CD14-positive monocyte (primary cell): ENCODE results near the gene MYCBP2. TPM values are rescaled to one million over a fixed set of nuclear protein-coding genes. Genes with fewer than 3 reads are reported as not detected.

Experiments used
- DNase-seq, 3 donors: peaks; one replicate each; pipeline ENCODE4 v3.0.0-alpha.2; 2011 to 2022
- H2AFZ ChIP-seq: 2 replicates; pipeline ENCODE4 v1.6.0; 2012; ENCODE audit warnings: mild to moderate bottlenecking, low read depth, low read length, inconsistent platforms; ENCODE audit not compliant: insufficient read depth, poor library complexity, severe bottlenecking
- H3K27ac ChIP-seq, 2 donors: 1 replicate in 1 of 2; 2 replicates in 1 of 2; pipeline ENCODE4 v1.5.1; 2012 to 2013; ENCODE audit warnings: low read length in 2 of 2, control low read depth in 1 of 2, inconsistent platforms in 1 of 2, low read depth in 1 of 2, mild to moderate bottlenecking in 1 of 2
- H3K27me3 ChIP-seq, 2 donors: one replicate each; pipeline versions ENCODE4 v1.6.0 to v1.6.1; 2011 to 2013; ENCODE audit warnings: low read length in 2 of 2; ENCODE audit not compliant: control insufficient read depth in 2 of 2, insufficient read depth in 2 of 2
- H3K36me3 ChIP-seq, 2 donors: replicated peaks in 1 of 2; 1 replicate in 1 of 2; 2 replicates in 1 of 2; pipeline versions ENCODE4 v1.5.1 to v1.6.1; 2012 to 2013; ENCODE audit warnings: low read length in 2 of 2, control low read depth in 1 of 2, inconsistent platforms in 1 of 2, mild to moderate bottlenecking in 1 of 2; ENCODE audit not compliant: insufficient read depth in 2 of 2, control insufficient read depth in 1 of 2
- H3K4me1 ChIP-seq, 2 donors: 1 replicate in 1 of 2; 2 replicates in 1 of 2; pipeline versions ENCODE4 v1.5.1 to v1.6.1; 2012 to 2013; ENCODE audit warnings: low read length in 2 of 2, control low read depth in 1 of 2, inconsistent platforms in 1 of 2, mild to moderate bottlenecking in 1 of 2, moderate library complexity in 1 of 2; ENCODE audit not compliant: insufficient read depth in 2 of 2, control insufficient read depth in 1 of 2
- H3K4me2 ChIP-seq: replicated peaks from 2 replicates; pipeline ENCODE3; 2012; ENCODE audit warnings: low read length, moderate library complexity, mild to moderate bottlenecking; ENCODE audit not compliant: poor library complexity, severe bottlenecking; ENCODE audit errors: extremely low read depth
- H3K4me3 ChIP-seq, 3 experiments: fragments of 200-600 bp in 1 of 3; sonication (generic) in 1 of 3; replicated peaks in 1 of 3; 1 replicate in 2 of 3; 2 replicates in 1 of 3; pipeline ENCODE4 v1.5.1; 2011 to 2013; ENCODE audit warnings: low read length in 3 of 3, mild to moderate bottlenecking in 3 of 3, control low read depth in 2 of 3, low read depth in 2 of 3, inconsistent platforms in 1 of 3, moderate library complexity in 1 of 3
- H3K79me2 ChIP-seq: 2 replicates; pipeline ENCODE4 v1.6.0; 2012; ENCODE audit warnings: mild to moderate bottlenecking, control low read depth, inconsistent platforms, low read length, moderate library complexity; ENCODE audit not compliant: insufficient read depth
- H3K9ac ChIP-seq: 2 replicates; pipeline ENCODE4 v1.6.0; 2017; ENCODE audit warnings: low read length, mild to moderate bottlenecking; ENCODE audit not compliant: insufficient read depth, poor library complexity, severe bottlenecking
- H3K9me3 ChIP-seq, 2 donors: replicated peaks in 1 of 2; 1 replicate in 1 of 2; 2 replicates in 1 of 2; pipeline versions ENCODE4 v1.5.1 to v1.6.1; 2012 to 2013; ENCODE audit warnings: low read length in 2 of 2, control low read depth in 1 of 2; ENCODE audit not compliant: control insufficient read depth in 1 of 2, insufficient read depth in 1 of 2
- H4K20me1 ChIP-seq: 2 replicates; pipeline ENCODE4 v1.6.0; 2012; ENCODE audit warnings: mild to moderate bottlenecking, low read length, control low read depth, moderate library complexity; ENCODE audit not compliant: insufficient read depth
- H3K27ac Mint-ChIP-seq, 7 donors: one replicate each; pipeline ENCODE4 v1.8.0; 2020; ENCODE audit warnings: mild to moderate bottlenecking in 7 of 7, mixed read lengths in 7 of 7, moderate library complexity in 6 of 7, inconsistent platforms in 2 of 7
- H3K27me3 Mint-ChIP-seq, 3 donors: one replicate each; pipeline ENCODE4 v1.8.0; 2021 to 2022; ENCODE audit warnings: low read depth in 3 of 3, mild to moderate bottlenecking in 3 of 3, mixed read lengths in 3 of 3, moderate library complexity in 3 of 3, inconsistent platforms in 1 of 3
- H3K36me3 Mint-ChIP-seq, 2 donors: one replicate each; pipeline ENCODE4 v1.8.0; 2020; ENCODE audit warnings: mixed read lengths in 2 of 2, inconsistent platforms in 1 of 2, mild to moderate bottlenecking in 1 of 2
- H3K4me1 Mint-ChIP-seq: one replicate; pipeline ENCODE4 v1.8.0; 2020; ENCODE audit warnings: mild to moderate bottlenecking, mixed read lengths
- H3K4me3 Mint-ChIP-seq, 2 donors: one replicate each; pipeline ENCODE4 v1.8.0; 2020; ENCODE audit warnings: mild to moderate bottlenecking in 2 of 2, mixed read lengths in 2 of 2, moderate library complexity in 1 of 2
- H3K9me3 Mint-ChIP-seq, 7 donors: one replicate each; pipeline ENCODE4 v1.8.0; 2020 to 2022; ENCODE audit warnings: mixed read lengths in 7 of 7, mild to moderate bottlenecking in 6 of 7, moderate library complexity in 6 of 7, inconsistent platforms in 2 of 7
- WGBS: methylation state at CpG from one replicate; pipeline ENCODE4 v1.1.5; 2013; ENCODE audit warnings: missing lambda C conversion rate; ENCODE audit not compliant: insufficient coverage; 5-methylcytosine and 5-hydroxymethylcytosine counted together
- intact Hi-C, 2 donors: fragments of 100-400 bp; cut with micrococcal nuclease; formaldehyde crosslinking; loops; one replicate each; pipeline versions ENCODE4 v1.15.0 to v1.15.1; 2023
- polyA plus RNA-seq, 3 donors: library from polyadenylated mRNA; depleted of rRNA in 1 of 3; unstranded in 2 of 3; stranded (reverse) in 1 of 3; fragments of 300-500 nt in 2 of 3; fragments of >200 nt in 1 of 3; fragmentation: Illumina TruSeq in 2 of 3; gene quantifications; 1 replicate in 2 of 3; 2 replicates in 1 of 3; pipeline ENCODE4 v1.2.3, GENCODE V29; 2012 to 2021
- TF ChIP-seq, protein P1 (sequence below): fragments of 200-600 bp; IDR thresholded peaks from one replicate; pipeline ENCODE4 v1.8.0; 2022; ENCODE audit warnings: antibody characterized with exemption, mild to moderate bottlenecking

The MYCBP2 gene
- polyA plus RNA-seq, 3 donors: 7.6 to 51.5 (median 14.4) TPM

DNA sequence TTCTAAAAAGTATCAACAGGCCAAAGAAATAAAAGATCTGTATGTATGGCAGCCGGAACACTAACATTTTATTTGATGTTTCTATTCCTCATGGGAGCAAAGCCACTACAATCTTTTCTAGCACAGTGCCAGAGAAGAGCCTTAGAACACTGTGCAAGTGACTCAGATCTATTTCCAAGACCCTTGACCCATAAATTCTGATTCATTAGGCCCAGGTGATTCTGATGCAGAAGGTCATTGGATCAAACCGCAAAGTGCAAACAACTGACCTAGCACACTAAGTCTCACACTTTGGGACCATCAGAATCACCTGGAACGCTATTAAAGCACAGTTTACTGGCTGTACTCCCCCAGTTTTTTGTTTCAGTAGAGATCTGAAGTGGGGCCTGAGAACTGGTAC lies 87.6 kb downstream of the MYCBP2 start:
- H3K27ac ChIP-seq: no peak overlapping the region
- no peak overlapping the region for H3K4me3 Mint-ChIP-seq
- no peak overlapping the region for H3K4me3 ChIP-seq
- no peaks in the 10 kb centered on the region for H3K9me3 ChIP-seq
- H3K4me2 ChIP-seq: no peak overlapping the region
- H3K36me3 ChIP-seq: peaks cover 50 to 84% of the 10 kb centered on the region in 2 donors
- peak overlapping the region in 1 of 7 donors; percentile 50 for H3K27ac Mint-ChIP-seq
- no peak for DNase-seq
- H3K4me1 ChIP-seq: no peaks in the 10 kb centered on the region
- no peaks in the 10 kb centered on the region for H3K27me3 Mint-ChIP-seq
- H3K79me2 ChIP-seq: no peaks in the 10 kb centered on the region
- no peaks in the 10 kb centered on the region for H3K4me1 Mint-ChIP-seq
- intact Hi-C loops: no loop called here
- WGBS: 100% methylated on average over 1 of the region's 3 CpGs
- no peak overlapping the region for H2AFZ ChIP-seq
- TF ChIP-seq, protein P1, sequence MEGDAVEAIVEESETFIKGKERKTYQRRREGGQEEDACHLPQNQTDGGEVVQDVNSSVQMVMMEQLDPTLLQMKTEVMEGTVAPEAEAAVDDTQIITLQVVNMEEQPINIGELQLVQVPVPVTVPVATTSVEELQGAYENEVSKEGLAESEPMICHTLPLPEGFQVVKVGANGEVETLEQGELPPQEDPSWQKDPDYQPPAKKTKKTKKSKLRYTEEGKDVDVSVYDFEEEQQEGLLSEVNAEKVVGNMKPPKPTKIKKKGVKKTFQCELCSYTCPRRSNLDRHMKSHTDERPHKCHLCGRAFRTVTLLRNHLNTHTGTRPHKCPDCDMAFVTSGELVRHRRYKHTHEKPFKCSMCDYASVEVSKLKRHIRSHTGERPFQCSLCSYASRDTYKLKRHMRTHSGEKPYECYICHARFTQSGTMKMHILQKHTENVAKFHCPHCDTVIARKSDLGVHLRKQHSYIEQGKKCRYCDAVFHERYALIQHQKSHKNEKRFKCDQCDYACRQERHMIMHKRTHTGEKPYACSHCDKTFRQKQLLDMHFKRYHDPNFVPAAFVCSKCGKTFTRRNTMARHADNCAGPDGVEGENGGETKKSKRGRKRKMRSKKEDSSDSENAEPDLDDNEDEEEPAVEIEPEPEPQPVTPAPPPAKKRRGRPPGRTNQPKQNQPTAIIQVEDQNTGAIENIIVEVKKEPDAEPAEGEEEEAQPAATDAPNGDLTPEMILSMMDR: no peak
- no peak overlapping the region for H3K9ac ChIP-seq
- H4K20me1 ChIP-seq: peaks cover 6% of the 10 kb centered on the region
- peaks cover 39 to 61% of the 10 kb centered on the region in 2 donors for H3K36me3 Mint-ChIP-seq
- no peaks in the 10 kb centered on the region for H3K9me3 Mint-ChIP-seq
- H3K27me3 ChIP-seq: no peaks in the 10 kb centered on the region

DNA sequence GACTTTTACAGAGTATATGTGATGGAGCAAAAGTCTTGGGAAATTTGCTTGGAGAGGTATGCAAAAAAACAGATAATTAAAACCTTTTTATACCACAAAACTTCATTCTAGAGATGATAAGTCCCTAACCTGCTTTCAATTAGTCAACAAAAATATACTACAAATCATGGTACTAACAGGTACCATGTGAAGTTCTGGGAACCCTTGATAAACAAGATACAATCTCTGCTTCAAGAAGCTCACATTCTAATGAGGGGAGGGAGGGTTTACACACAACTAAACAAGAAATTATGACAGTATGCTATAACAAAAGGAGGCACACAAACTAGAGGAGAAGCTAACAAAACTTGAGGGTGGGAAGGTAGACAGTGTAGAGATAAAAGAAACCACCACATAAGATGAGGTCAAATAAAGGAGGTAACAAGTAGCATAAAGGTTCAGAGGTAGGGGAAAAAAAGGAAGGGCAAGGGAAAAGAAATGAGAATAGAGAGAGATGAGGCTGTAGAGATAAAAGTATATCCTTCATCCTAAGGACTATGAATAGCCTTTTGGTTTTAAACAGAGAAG lies 91.4 kb downstream of the MYCBP2 start:
- Histone ChIP-seq H3K27me3 (no peaks in the 10 kb centered on the region), H4K20me1 (peaks cover 6% of the 10 kb centered on the region), H3K4me3 (no peak overlapping the region), H2AFZ (no peak overlapping the region), H3K36me3 (peaks cover 30 to 77% of the 10 kb centered on the region in 2 donors), H3K4me1 (no peaks in the 10 kb centered on the region), H3K4me2 (no peak overlapping the region), H3K27ac (no peak overlapping the region), H3K9ac (no peak overlapping the region), H3K79me2 (no peaks in the 10 kb centered on the region), H3K9me3 (no peaks in the 10 kb centered on the region)
- Mint-ChIP-seq H3K27ac (peak overlapping the region in 1 of 7 donors; percentile 2), H3K4me3 (no peak overlapping the region), H3K36me3 (peaks cover 38 to 57% of the 10 kb centered on the region in 2 donors), H3K4me1 (no peaks in the 10 kb centered on the region), H3K27me3 (no peaks in the 10 kb centered on the region), H3K9me3 (no peaks in the 10 kb centered on the region)
- TF ChIP-seq, protein P1: no peak
- DNase-seq: no peak
- intact Hi-C loops: no loop called here
